ENCODE data around the gene CAVIN1.
"Not testable (repeated sequence)": the region's sequence is repeated elsewhere in the genome, so short reads cannot be mapped to it uniquely, and the experiment has no call there.

Gene CAVIN1

GRCh38 chr17:42404326-42405055, 18.6 kb downstream of the CAVIN1 start:
- no peak for DNase-seq

DNA sequence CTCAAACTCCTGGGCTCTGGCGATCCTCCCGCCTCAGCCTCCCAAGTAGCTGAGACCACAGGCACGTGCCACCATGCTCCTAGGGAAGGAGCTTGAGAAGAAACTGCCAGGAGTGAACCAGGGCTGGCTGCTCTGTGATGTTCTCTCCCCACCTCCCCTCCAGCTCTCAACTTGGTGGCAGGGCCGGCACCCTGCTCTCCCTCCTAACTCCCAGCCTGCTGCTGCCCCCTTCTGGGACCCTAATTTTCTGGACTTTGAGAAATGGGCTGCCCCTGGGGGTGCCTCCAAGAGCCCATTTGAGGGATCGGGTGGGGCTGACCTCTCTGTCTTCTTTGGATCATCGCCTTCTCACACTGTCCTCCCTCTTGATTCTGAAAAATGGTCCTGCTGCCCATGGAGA, 19.9 kb downstream of the CAVIN1 start:
- DNase-seq, result peak; percentile 26

- no peak for DNase-seq
These were observed 20.9 kb downstream of the CAVIN1 start for GRCh38 chr17:42402117-42402516.

DNA sequence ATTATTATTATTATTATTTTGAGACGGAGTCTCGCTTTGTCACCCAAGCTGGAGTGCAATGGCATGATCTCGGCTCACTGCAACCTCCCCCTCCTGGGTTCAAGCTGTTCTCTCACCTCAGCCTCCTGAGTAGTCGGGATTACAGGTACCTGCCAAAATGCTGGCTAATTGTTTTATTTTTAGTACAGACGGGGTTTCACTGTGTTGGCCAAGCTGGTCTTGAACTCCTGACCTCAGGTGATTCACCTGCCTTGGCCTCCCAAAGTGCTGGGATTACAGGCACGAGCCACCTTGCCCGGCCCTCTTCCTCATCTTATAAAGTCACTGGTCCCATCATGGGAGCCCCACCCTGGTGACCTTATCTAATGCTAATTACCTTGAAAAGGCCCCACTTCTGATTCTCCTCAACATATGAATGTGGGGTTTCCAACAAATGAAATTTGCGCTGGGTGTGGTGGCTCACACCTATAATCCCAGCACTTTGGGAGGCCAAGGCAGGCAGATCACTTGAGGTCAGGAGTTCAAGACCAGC, 22.1 kb downstream of the CAVIN1 start:
- not testable (repeated sequence) for DNase-seq

DNA sequence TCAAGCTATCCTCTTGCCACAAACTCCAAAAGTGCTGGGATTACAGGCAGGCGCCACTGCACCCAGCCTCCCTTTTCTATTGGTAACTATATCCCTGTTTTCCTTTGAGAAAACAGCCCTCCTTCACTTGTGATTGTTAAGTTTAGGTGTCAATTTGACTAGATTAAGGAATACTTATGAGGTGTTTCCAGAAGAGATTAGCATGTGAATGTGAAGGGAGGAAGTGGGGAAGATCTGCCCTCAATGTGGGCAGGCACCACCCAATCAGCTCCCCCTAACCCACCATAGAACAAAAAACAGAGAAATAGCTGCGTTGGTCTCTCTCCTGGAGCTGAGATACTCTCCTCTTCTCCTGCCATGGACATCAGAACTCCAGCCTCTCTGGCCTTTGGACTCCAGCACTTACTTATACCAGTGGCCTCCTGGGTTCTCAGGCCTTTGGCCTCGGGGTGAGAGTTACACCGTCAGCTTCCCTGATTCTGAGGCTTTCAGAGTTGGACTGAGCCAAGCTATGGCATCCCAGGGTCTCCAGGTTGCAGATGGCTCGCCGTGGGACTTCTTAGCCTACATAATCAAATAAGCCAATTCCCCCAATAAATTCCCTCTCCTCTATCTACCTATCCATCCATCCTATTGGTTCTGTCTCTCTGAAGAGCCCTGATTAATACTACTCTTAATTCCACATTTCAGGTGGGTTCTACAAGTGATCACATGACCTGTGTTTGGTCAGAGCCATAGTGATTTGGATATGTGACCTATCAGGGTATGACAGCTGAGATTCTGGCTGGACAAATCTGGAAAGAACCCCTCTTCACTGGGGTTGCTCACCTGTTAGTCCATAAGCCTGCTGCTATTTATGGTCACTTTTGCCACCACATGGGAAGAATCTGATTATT, 22.9 kb downstream of the CAVIN1 start:
- DNase-seq, result no peak

DNA sequence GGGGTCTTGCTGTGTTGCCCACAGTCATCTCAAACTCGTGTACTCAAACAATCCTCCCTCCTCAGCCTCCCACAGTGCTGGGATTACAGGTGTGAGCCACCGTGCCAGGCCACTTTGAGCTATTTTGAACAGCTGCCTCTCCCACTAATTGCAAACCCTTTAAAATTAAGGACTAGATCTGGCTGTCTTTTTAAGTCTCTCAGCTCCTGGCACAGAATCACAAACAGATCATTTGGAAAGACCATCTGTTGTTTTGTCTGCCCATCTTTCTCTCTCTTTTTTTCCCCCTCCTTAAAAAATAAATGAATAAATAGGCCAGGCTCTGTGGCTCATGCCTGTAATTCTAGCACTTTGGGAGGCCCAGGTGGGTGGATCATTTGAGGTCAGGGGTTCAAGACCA, 23.9 kb downstream of the CAVIN1 start:
- DNase-seq, result no peak

DNA sequence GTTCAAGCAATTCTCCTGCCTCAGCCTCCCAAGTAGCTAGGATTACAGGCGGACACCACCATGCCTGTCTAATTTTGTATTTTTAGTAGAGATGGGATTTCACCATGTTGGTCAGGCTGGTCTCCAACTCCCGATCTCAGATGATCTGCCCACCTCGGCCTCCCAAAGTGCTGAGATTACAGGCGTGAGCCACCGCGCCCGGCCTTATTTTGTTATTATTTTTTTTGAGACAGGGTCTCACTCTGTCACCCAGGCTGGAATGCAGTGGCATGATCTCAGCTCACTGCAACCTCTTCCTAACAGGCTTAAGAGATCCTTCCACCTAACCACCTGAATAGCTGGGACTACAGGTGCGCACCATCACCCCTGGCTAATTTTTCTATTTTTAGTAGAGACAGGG, 27.5 kb downstream of the CAVIN1 start:
- not testable (repeated sequence) for DNase-seq

DNA sequence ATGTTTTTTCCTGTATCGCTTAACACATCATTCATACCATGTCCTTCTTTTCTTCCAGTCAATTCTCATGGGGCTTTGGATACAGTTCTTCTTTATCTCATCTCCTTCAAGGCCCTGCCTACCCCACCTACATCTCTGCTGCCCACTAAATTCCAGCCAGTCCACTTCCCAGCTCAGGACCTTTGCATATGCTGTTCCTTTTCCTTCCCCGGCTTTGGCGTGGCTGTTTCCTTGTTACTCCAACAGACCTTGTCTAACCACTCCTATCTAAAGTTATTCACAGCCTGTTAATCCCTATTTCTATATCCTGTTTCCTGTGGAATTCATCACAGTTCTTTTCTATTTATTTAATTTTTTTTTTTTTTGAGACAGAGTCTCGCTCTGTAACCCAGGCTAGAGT, 28.2 kb downstream of the CAVIN1 start:
- no peak for DNase-seq

DNA sequence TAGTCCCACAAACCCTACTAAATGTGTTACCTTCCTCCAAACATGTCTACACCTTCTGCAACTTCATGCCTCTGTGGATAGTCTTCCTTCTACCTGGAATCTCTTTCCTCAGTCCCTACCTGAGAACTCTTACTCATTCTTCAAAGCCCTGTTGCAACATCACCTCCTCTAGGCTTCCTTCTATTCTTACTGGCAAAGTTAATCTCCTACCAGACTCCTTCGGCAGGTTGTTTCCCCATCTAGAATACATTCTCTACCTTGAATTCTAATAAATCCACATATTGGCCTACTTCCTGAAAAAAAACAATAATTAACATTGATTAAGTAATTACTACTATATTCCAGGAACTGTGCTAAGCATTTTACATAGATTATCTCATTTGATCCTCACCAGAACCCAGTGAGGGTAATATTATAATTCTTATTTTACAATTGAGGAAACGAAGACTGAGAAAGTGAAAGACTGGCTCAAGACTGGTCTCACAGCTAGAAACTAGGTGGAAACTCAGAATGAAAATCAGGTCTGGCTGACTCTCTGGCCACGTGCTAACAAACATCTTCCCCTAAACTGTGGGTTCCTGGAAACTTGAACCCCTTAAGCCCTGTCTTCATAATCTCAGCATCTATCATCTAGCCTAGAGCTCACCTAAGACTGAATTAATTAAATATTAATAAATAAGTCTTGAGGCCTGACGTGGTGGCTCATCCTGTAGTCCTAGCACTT, 30.2 kb downstream of the CAVIN1 start:
- no peak for DNase-seq

GRCh38 chr17:42391439-42391838, 31.6 kb downstream of the CAVIN1 start:
- DNase-seq, result not testable (repeated sequence)

DNA sequence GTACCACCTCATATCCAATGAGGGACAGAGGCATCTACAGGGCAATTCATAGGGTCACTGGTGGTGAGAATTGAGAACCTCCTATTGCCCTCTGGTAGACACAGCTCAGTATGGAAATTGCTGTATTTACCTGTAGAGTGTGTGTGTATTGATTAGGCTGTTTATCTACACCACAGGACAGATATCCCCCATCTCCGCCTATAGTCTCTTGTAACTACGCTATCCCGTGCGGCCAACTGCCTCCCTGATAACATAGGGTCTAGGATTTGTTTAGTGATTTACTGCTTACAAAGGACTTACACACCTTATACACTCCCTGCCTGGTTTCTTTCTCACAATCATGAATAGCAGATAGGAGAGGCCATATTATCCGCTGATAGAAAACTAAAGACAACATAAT, 33.2 kb downstream of the CAVIN1 start:
- no peak for DNase-seq

DNA sequence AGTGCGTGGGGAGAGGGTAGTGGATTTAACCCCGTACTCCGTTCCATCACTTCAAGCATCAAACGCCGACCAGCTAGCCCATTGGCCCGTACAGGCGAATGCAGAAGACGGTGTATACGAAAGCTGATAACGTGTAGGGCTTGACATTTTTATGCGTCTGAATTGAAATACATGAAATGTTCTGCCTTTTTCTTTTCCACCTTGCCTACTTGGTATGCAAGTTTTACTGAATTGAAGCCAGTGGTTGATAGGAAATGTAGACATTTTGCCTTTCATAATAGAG, 34.0 kb downstream of the CAVIN1 start:
- DNase-seq, result no peak

DNA sequence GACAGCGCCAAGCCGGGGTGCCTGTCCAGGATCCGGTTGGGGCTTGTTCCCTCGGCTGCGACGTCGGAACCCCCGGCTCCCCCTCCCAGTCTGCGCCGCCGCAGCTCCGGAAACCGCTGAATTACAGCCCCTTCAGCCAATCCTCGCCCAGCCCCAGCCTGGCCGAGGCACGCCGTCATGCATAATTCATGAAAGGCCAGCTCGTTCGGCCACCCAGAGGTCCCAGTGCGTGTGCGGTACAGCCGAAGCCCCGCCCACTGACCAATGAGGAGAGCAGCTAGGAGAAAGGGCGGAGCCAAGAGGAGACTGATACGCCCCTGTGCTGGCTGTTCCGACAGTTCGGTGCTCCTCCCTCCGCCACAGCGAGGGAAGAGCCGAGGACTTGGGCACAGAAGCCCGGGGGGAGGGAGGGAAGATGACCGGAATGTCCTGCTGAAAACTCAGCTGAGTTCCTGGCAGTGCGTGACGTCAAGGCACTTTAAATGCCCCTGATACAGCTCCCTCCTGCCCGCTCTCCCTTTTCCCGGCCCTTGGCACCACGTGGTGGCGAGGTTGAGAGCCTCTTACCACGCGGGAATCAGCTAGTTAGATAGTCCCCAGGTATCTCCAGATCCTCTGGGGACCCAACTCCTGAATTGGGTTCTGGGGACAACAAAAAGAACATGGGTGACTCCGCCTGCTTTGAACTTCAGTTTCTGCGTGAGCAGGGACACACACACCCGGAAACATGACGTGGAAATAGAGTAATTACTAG, 34.5 kb downstream of the CAVIN1 start, which contains the start of gene STAT3:
Gene STAT3 (minus strand): TSS at position 62 of the 754 bp plus-strand sequence. CDS start 39,926 bp downstream, outside the sequence.
- DNase-seq, result peak; percentile 100

- no peak for DNase-seq
These were observed 35.2 kb downstream of the CAVIN1 start for GRCh38 chr17:42387661-42388380.

GRCh38 chr17:42386777-42387657, 36.0 kb downstream of the CAVIN1 start:
- DNase-seq, result no peak

DNA sequence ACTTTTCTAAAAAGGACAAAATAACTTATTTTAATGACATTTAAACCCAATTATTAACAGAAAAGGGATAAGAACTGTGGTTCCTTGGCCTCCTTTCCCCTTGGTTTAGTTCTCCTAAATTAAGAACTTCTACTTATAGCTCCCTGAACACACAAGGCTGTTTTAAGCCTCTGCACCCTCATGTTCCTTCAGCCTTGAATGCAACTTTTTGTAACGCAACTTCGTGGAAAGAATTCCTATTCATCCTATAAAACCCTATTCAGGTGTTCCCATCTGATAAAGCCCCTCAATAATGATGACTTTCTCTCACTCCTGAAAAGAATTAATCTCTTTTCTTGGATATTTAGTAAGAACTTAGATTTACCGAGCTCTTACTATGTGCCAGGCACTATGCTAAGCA, 41.2 kb downstream of the CAVIN1 start:
- no peak for DNase-seq

DNA sequence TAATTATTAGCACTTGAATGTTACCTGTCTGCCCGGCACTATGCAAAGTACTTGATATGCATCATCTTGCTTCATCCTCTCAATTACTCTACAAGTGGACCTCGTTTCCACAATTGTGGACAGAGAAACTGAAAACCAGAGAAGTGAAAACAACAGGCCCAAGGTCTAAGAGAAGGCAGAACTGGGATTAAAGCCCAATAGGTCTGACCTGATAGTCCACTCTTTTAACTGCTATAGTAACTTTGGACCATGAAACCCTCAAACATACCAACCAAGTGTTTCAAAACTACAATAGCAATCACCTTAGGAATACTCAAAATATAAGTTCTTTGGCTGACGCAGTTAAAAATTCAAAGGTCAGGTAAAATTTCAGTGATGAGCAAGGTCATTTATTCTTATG, 42.1 kb downstream of the CAVIN1 start:
- DNase-seq, result no peak

DNA sequence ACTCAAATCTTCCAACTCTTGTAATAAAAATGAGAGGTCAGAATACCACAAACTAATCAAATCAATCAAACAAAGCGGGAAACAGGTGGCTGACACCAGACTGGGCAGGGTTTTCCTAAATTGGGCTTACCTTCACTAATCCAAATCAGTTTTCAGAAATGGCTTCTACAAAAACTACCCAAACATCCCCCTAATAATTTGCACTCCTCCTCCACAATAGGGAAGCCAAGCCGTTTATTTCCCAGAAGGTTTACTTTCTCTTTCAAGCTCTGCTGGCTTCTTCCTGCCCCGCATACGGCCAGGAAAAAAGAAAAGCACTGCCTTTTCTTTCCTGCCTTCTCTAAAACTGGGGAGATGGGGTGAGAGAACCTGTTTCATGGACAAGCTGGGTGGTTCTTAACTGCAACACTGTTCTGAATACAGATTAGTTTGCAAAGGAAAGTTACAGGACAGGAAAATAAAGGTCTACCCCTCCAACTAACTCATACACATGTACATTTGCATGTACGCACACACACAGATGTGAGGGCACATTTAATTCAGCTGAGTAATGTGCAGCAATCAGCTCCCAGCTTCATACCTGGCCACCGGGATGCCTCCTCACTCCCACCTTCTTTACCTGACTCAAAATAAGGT, 44.0 kb downstream of the CAVIN1 start:
- DNase-seq, result no peak

GRCh38 chr17:42378359-42378958, 44.6 kb downstream of the CAVIN1 start:
- no peak for DNase-seq

DNA sequence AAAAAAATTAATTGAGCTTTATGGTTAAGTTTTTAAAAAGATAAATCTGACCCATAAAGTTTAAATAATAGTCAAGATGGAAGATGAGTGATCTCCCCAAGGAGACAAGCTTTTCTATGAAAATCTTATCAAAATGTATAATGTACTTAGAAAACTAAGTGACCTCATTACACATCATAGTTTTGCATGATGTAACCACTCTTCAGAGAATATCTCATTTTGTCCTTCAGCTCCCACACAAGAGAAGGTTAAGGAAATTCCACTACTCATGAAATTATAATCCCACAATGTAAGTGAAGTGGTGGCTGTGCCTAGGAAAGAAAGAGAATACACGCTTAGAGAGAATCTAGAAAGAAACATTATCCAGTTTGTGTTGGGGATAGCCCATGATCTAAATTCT, 49.2 kb downstream of the CAVIN1 start:
- DNase-seq, result no peak

Measured in activated CD4-positive, alpha-beta T cell treated with anti-CD3 and anti-CD28 coated beads for 1 hour (primary cell).